Measurements from ENCODE around the gene CLOCK. TPM values are rescaled to one million over a fixed set of nuclear protein-coding genes. Genes with fewer than 3 reads are reported as not detected.

CLOCK gene
- total RNA-seq, 1 experiment from 2014 or later, result 14.9 TPM

GRCh38 chr4:55512077-55512476 is 34.6 kb downstream of the CLOCK start:
- Histone ChIP-seq H3K27me3 (replicated peaks; ENCODE audit: insufficient read depth, low read depth, low read length, poor library complexity) (no peaks in the 10 kb centered on the region), H3K4me3 (ENCODE audit: low read depth, low read length, poor library complexity, severe bottlenecking) (no peak overlapping the region), H3K27ac (ENCODE audit: low read depth, low read length, poor library complexity, severe bottlenecking) (no peak overlapping the region), H3K9me3 (ENCODE audit: low read depth, low read length, poor library complexity, severe bottlenecking) (no peaks in the 10 kb centered on the region), H3K4me1 (ENCODE audit: insufficient read depth, low read length, poor library complexity, severe bottlenecking) (no peaks in the 10 kb centered on the region), H3K36me3 (ENCODE audit: insufficient read depth, low read length, poor library complexity, severe bottlenecking) (no peaks in the 10 kb centered on the region)
- CTCF ChIA-PET, result no interaction called here
- intact Hi-C loops (cut with micrococcal nuclease; ENCODE audit: unreplicated experiment), result no loop called here
- DNase-seq (ENCODE audit: low spot score), result no peak
- BruUV-seq (replicated peaks), result no TSS peak
- TF ChIP-seq CTCF (conservative IDR thresholded peaks at IDR 0.05; ENCODE audit: low read depth, low read length) (no peak), EZH2 (IDR thresholded peaks at IDR 0.05; ENCODE audit: borderline replicate concordance, low read depth, low read length, poor library complexity, severe bottlenecking) (no peak)
- POLR2A ChIA-PET (ENCODE audit: low non-redundant PET), result no interaction called here

- no peak for TF ChIP-seq EZH2 (IDR thresholded peaks at IDR 0.05; ENCODE audit: borderline replicate concordance, low read depth, low read length, poor library complexity, severe bottlenecking)
- TF ChIP-seq CTCF (conservative IDR thresholded peaks at IDR 0.05; ENCODE audit: low read depth, low read length), result no peak
- DNase-seq (ENCODE audit: low spot score), result no peak
- Histone ChIP-seq H3K27ac (ENCODE audit: low read depth, low read length, poor library complexity, severe bottlenecking) (no peak overlapping the region), H3K27me3 (replicated peaks; ENCODE audit: insufficient read depth, low read depth, low read length, poor library complexity) (no peaks in the 10 kb centered on the region), H3K4me1 (ENCODE audit: insufficient read depth, low read length, poor library complexity, severe bottlenecking) (no peaks in the 10 kb centered on the region), H3K4me3 (ENCODE audit: low read depth, low read length, poor library complexity, severe bottlenecking) (no peak overlapping the region), H3K9me3 (ENCODE audit: low read depth, low read length, poor library complexity, severe bottlenecking) (no peaks in the 10 kb centered on the region), H3K36me3 (ENCODE audit: insufficient read depth, low read length, poor library complexity, severe bottlenecking) (no peaks in the 10 kb centered on the region)
- POLR2A ChIA-PET (ENCODE audit: low non-redundant PET), result no interaction called here
- CTCF ChIA-PET, result no interaction called here
- no TSS peak for BruUV-seq (replicated peaks)
- intact Hi-C loops (cut with micrococcal nuclease; ENCODE audit: unreplicated experiment), result no loop called here
Measured at GRCh38 chr4:55510685-55511084, 36.0 kb downstream of the CLOCK start.

- CTCF ChIA-PET, result no interaction called here
- BruUV-seq (replicated peaks), result no TSS peak
Measured at GRCh38 chr4:55509266-55509665, 37.4 kb downstream of the CLOCK start.

More at GRCh38 chr4:55509266-55509665, 37.4 kb downstream of the CLOCK start:
- TF ChIP-seq EZH2 (IDR thresholded peaks at IDR 0.05; ENCODE audit: borderline replicate concordance, low read depth, low read length, poor library complexity, severe bottlenecking) (no peak), CTCF (conservative IDR thresholded peaks at IDR 0.05; ENCODE audit: low read depth, low read length) (no peak)
- peak; percentile 6 for DNase-seq (ENCODE audit: low spot score)
- Histone ChIP-seq H3K27ac (ENCODE audit: low read depth, low read length, poor library complexity, severe bottlenecking) (no peak overlapping the region), H3K4me3 (ENCODE audit: low read depth, low read length, poor library complexity, severe bottlenecking) (no peak overlapping the region), H3K9me3 (ENCODE audit: low read depth, low read length, poor library complexity, severe bottlenecking) (no peaks in the 10 kb centered on the region), H3K27me3 (replicated peaks; ENCODE audit: insufficient read depth, low read depth, low read length, poor library complexity) (no peaks in the 10 kb centered on the region), H3K36me3 (ENCODE audit: insufficient read depth, low read length, poor library complexity, severe bottlenecking) (no peaks in the 10 kb centered on the region), H3K4me1 (ENCODE audit: insufficient read depth, low read length, poor library complexity, severe bottlenecking) (no peaks in the 10 kb centered on the region)
- POLR2A ChIA-PET (ENCODE audit: low non-redundant PET), result interaction anchor here (0.7 kb wide), 1 partner anchor 56 kb away, joined by 4 read pairs; no protein-coding TSS in a partner anchor
- intact Hi-C loops (cut with micrococcal nuclease; ENCODE audit: unreplicated experiment), result no loop called here

All from A673 (cell line).